Measurements from ENCODE around the gene GAGE2A. TPM values are rescaled to one million over a fixed set of nuclear protein-coding genes. Genes with fewer than 3 reads are reported as not detected.

GAGE2A gene
- total RNA-seq (2022; extraction: Qiagen RNA extraction): not detected in 5 replicates

DNA sequence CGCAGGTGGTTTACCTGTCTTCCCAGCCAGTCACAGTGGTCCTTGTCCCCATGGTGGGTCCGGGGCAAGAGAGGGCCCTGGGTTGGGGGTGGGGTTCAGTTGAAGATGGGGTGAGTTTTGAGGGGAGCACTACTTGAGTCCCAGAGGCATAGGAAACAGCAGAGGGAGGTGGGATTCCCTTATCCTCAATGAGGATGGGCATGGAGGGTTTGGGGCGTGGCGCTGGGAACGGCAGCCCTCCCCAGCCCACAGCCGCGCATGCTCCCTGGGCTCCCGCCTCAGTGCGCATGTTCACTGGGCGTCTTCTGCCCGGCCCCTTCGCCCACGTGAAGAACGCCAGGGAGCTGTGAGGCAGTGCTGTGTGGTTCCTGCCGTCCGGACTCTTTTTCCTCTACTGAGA lies at the start of gene GAGE2A:
GAGE2A (plus strand) TSS at position 301 of the 400 bp plus-strand sequence. CDS start 1,155 bp downstream, outside the sequence.

DNA sequence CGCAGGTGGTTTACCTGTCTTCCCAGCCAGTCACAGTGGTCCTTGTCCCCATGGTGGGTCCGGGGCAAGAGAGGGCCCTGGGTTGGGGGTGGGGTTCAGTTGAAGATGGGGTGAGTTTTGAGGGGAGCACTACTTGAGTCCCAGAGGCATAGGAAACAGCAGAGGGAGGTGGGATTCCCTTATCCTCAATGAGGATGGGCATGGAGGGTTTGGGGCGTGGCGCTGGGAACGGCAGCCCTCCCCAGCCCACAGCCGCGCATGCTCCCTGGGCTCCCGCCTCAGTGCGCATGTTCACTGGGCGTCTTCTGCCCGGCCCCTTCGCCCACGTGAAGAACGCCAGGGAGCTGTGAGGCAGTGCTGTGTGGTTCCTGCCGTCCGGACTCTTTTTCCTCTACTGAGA lies 47.9 kb upstream of the GAGE2A start, which contains the start of gene GAGE12D:
GAGE12D (plus strand) TSS at position 301 of the 400 bp plus-strand sequence. CDS start 1,155 bp downstream, outside the sequence.

DNA sequence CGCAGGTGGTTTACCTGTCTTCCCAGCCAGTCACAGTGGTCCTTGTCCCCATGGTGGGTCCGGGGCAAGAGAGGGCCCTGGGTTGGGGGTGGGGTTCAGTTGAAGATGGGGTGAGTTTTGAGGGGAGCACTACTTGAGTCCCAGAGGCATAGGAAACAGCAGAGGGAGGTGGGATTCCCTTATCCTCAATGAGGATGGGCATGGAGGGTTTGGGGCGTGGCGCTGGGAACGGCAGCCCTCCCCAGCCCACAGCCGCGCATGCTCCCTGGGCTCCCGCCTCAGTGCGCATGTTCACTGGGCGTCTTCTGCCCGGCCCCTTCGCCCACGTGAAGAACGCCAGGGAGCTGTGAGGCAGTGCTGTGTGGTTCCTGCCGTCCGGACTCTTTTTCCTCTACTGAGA lies 38.3 kb upstream of the GAGE2A start, which contains the start of gene GAGE12E:
GAGE12E (plus strand) TSS at position 301 of the 400 bp plus-strand sequence. CDS start 1,155 bp downstream, outside the sequence.

GRCh38 chrX:49560542-49560941 lies 28.8 kb upstream of the GAGE2A start, which contains the start of gene GAGE12F:
Gene GAGE12F, plus strand, starts transcription at chrX:49560842. Its CDS starts 1,155 bp downstream, at chrX:49561997.

DNA sequence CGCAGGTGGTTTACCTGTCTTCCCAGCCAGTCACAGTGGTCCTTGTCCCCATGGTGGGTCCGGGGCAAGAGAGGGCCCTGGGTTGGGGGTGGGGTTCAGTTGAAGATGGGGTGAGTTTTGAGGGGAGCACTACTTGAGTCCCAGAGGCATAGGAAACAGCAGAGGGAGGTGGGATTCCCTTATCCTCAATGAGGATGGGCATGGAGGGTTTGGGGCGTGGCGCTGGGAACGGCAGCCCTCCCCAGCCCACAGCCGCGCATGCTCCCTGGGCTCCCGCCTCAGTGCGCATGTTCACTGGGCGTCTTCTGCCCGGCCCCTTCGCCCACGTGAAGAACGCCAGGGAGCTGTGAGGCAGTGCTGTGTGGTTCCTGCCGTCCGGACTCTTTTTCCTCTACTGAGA lies 19.2 kb upstream of the GAGE2A start, which contains the start of gene GAGE12G:
GAGE12G (plus strand) TSS at position 301 of the 400 bp plus-strand sequence. CDS start 1,155 bp downstream, outside the sequence.

DNA sequence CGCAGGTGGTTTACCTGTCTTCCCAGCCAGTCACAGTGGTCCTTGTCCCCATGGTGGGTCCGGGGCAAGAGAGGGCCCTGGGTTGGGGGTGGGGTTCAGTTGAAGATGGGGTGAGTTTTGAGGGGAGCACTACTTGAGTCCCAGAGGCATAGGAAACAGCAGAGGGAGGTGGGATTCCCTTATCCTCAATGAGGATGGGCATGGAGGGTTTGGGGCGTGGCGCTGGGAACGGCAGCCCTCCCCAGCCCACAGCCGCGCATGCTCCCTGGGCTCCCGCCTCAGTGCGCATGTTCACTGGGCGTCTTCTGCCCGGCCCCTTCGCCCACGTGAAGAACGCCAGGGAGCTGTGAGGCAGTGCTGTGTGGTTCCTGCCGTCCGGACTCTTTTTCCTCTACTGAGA lies 9.6 kb upstream of the GAGE2A start, which contains the start of gene GAGE12H:
GAGE12H (plus strand) TSS at position 301 of the 400 bp plus-strand sequence. CDS start 1,155 bp downstream, outside the sequence.

GRCh38 chrX:49598720-49599119 lies 9.4 kb downstream of the GAGE2A start, which contains the start of gene GAGE1:
Gene GAGE1, plus strand, starts transcription at chrX:49599020. Its CDS starts 1,155 bp downstream, at chrX:49600175.

Other genes starting within 250 kb of the GAGE2A start
- gene GAGE12C, start 57.3 kb upstream of the GAGE2A start, total RNA-seq (2022; extraction: Qiagen RNA extraction): not detected in 5 replicates
- gene GAGE12D, start 47.8 kb upstream of the GAGE2A start, total RNA-seq (2022; extraction: Qiagen RNA extraction): not detected in 5 replicates
- gene GAGE12E, start 38.2 kb upstream of the GAGE2A start, total RNA-seq (2022; extraction: Qiagen RNA extraction): not detected in 5 replicates
- not detected in 5 replicates for gene GAGE12F, start 28.7 kb upstream of the GAGE2A start, total RNA-seq (2022; extraction: Qiagen RNA extraction)
- gene GAGE12G, start 19.1 kb upstream of the GAGE2A start, total RNA-seq (2022; extraction: Qiagen RNA extraction): not detected in 5 replicates
- not detected in 5 replicates for gene GAGE12H, start 9.5 kb upstream of the GAGE2A start, total RNA-seq (2022; extraction: Qiagen RNA extraction)
- 0.17 TPM in 1 of 5 replicates, not detected in the others for gene GAGE1, start 9.5 kb downstream of the GAGE2A start, total RNA-seq (2022; extraction: Qiagen RNA extraction)
- 0.23 to 0.43 TPM (median 0.36 TPM) in 3 of 5 replicates, not detected in the others for gene PAGE1, start 106.5 kb downstream of the GAGE2A start, total RNA-seq (2022; extraction: Qiagen RNA extraction)
- gene PAGE4, start 239.8 kb downstream of the GAGE2A start, total RNA-seq (2022; extraction: Qiagen RNA extraction): not detected in 5 replicates